K562 (cell line): Measurements from ENCODE around the gene ALDH16A1. TPM values are rescaled to one million over a fixed set of nuclear protein-coding genes. Genes with fewer than 3 reads are reported as not detected.

Source experiments
- ELF1 ChIP-seq: fragments of 200-800 bp; sonication (Bioruptor generic); IDR thresholded peaks from 2 replicates; pipeline ENCODE4 v1.6.1; 2016; ENCODE audit warnings: missing genetic modification characterization, missing compliant biosample characterization
- FOXP1 ChIP-seq: sonication (generic); formaldehyde crosslinking; IDR thresholded peaks from 2 replicates; pipeline ENCODE4 v1.8.0; 2022; ENCODE audit warnings: mild to moderate bottlenecking, missing genetic modification reagents
- MGA ChIP-seq: fragments of 450-650 bp; IDR thresholded peaks from 2 replicates; pipeline ENCODE4 v1.6.1; 2016; ENCODE audit warnings: mild to moderate bottlenecking, moderate library complexity
- SRSF7 ChIP-seq: fragments of 200-400 bp; formaldehyde crosslinking; optimal IDR thresholded peaks from 2 replicates; pipeline ENCODE3; 2017; ENCODE audit warnings: mild to moderate bottlenecking, low read depth, low read length
- ZNF311 ChIP-seq: fragments of 250-450 bp; sonication (Bioruptor Pico); IDR thresholded peaks from 2 replicates; pipeline ENCODE4 v1.4.0; 2020; ENCODE audit warnings: mild to moderate bottlenecking, moderate library complexity
- ZNF511 ChIP-seq: sonication (generic); formaldehyde crosslinking; IDR thresholded peaks from 2 replicates; pipeline ENCODE4 v1.8.0; 2022; ENCODE audit warnings: mild to moderate bottlenecking, missing genetic modification reagents
- polyA plus RNA-seq, 8 experiments: library from polyadenylated mRNA; depleted of rRNA in 4 of 8; stranded (reverse) in 5 of 8; unstranded in 3 of 8; fragments of >200 nt; fragmentation: Nextera tagmentation in 2 of 8; fragmentation: Illumina TruSeq in 1 of 8; extraction: Ambion mirVana in 2 of 8; extraction: Trizol in 1 of 8; gene quantifications; 2 replicates each; pipeline versions ENCODE4 v1.2.1 to v1.2.3, GENCODE V29; 2011 to 2014; ENCODE audit warnings: inconsistent platforms in 1 of 8, missing spikeins in 1 of 8
- total RNA-seq, 7 experiments: library from RNA; depleted of rRNA in 6 of 7; stranded (reverse); fragments of >200 nt in 6 of 7; fragmentation: Illumina TruSeq in 2 of 7; extraction: Trizol in 2 of 7; gene quantifications; 2 replicates each; pipeline versions ENCODE4 v1.2.1 to v1.2.3, GENCODE V29; 2011 to 2021; ENCODE audit warnings: low replicate concordance in 1 of 7
- TF ChIP-seq, protein P1 (sequence below): fragments of 450-650 bp; IDR thresholded peaks from 2 replicates; pipeline ENCODE4 v1.6.1; 2016; ENCODE audit warnings: mild to moderate bottlenecking
- TF ChIP-seq, protein P2 (sequence below): fragments of 250-450 bp; sonication (Bioruptor Pico); IDR thresholded peaks from 2 replicates; pipeline ENCODE4 v1.6.1; 2021; ENCODE audit warnings: mild to moderate bottlenecking
- TF ChIP-seq, protein P3 (sequence below): fragments of 450-650 bp; formaldehyde crosslinking; IDR thresholded peaks from 2 replicates; pipeline ENCODE4 v1.4.0; 2020; ENCODE audit warnings: mild to moderate bottlenecking, moderate library complexity

Gene ALDH16A1
- total and polyA plus RNA-seq, 9 of the 15 experiments (the other 6 are each of a cell fraction or from before 2014, with no cell fraction given) = 2.2 to 52.2 (median 7.6) TPM

DNA sequence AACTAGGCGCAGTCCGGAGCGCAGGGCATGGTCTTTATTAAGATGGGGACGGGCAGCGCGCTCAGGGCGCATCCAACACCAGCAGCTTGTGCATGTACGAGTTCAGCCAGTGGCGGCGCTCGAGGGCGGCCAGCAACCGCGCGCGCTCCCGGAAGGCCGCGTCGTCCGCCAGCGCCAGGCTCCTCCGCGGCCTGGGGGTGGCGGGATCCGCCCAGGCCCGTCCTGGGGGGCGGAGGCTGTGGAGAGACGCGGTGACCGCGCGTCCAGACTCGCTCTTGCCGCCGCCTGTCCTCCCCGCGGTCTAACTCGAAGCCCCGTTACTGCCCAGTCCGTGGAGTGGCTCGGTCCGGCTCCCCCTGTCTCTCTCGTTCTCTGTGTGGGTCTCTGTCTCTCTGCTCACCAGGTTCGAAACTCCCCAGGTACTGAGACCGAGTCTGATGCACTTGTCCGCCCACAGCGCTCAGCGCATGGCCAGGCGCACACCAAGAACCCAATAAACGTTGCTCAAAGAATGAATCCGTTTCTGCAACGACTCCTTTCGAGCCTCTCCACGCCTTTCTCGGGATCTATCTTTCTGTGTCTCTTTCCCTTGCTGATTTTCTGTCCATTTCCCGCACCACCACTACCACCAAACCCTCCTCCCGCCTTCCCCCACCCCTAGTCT, 30.5 kb upstream of the ALDH16A1 start (continued):
- TF ChIP-seq, protein P1, sequence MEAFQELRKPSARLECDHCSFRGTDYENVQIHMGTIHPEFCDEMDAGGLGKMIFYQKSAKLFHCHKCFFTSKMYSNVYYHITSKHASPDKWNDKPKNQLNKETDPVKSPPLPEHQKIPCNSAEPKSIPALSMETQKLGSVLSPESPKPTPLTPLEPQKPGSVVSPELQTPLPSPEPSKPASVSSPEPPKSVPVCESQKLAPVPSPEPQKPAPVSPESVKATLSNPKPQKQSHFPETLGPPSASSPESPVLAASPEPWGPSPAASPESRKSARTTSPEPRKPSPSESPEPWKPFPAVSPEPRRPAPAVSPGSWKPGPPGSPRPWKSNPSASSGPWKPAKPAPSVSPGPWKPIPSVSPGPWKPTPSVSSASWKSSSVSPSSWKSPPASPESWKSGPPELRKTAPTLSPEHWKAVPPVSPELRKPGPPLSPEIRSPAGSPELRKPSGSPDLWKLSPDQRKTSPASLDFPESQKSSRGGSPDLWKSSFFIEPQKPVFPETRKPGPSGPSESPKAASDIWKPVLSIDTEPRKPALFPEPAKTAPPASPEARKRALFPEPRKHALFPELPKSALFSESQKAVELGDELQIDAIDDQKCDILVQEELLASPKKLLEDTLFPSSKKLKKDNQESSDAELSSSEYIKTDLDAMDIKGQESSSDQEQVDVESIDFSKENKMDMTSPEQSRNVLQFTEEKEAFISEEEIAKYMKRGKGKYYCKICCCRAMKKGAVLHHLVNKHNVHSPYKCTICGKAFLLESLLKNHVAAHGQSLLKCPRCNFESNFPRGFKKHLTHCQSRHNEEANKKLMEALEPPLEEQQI = no peak
- no peak for TF ChIP-seq SRSF7
- TF ChIP-seq ZNF311 = 0 out of 2 replicates have a peak, but pooled peaks have one; percentile 24
- TF ChIP-seq, protein P2, sequence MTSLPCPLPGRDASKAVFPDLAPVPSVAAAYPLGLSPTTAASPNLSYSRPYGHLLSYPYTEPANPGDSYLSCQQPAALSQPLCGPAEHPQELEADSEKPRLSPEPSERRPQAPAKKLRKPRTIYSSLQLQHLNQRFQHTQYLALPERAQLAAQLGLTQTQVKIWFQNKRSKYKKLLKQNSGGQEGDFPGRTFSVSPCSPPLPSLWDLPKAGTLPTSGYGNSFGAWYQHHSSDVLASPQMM (CRISPR knock-in tag) = no peak
- TF ChIP-seq FOXP1 (CRISPR knock-in tag) = peak; percentile 75; the same call in 1 of the 2 replicates
- TF ChIP-seq ZNF511 (CRISPR knock-in tag) = peak; percentile 79; the same call in 1 of the 2 replicates
- peak; percentile 78 for TF ChIP-seq ELF1
- TF ChIP-seq MGA = peak; percentile 99
- TF ChIP-seq, protein P3, sequence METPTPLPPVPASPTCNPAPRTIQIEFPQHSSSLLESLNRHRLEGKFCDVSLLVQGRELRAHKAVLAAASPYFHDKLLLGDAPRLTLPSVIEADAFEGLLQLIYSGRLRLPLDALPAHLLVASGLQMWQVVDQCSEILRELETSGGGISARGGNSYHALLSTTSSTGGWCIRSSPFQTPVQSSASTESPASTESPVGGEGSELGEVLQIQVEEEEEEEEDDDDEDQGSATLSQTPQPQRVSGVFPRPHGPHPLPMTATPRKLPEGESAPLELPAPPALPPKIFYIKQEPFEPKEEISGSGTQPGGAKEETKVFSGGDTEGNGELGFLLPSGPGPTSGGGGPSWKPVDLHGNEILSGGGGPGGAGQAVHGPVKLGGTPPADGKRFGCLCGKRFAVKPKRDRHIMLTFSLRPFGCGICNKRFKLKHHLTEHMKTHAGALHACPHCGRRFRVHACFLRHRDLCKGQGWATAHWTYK (CRISPR knock-in tag) = peak; percentile 67; the same call in 1 of the 2 replicates
